IMR-90 (cell line): ENCODE results near the gene FMO5. TPM values are rescaled to one million over a fixed set of nuclear protein-coding genes. Genes with fewer than 3 reads are reported as not detected.

Experiments
- ATAC-seq: fragments of 200-7000 bp; cut with Tn5 transposase; 2 replicates; pipeline ENCODE4 v1.9.1; 2020; ENCODE audit warnings: low read depth, mild to moderate bottlenecking, moderate library complexity
- BruUV-seq: library from RNA; stranded (reverse); fragments of 400-500 nt; replicated peaks from 2 replicates; lab custom pipeline; 2021; lab: Mats Ljungman, UMichigan
- CTCF ChIA-PET: fragments of 300-600 bp; formaldehyde crosslinking; extraction: SDS; loops from one replicate; lab custom pipeline; 2021; ENCODE audit warnings: antibody characterized with exemption; lab: Yijun Ruan, JAX
- POLR2A ChIA-PET: fragments of 300-600 bp; sonication (Branson Sonifier 250); formaldehyde crosslinking; loops from one replicate; lab custom pipeline; 2022; ENCODE audit warnings: antibody characterized with exemption; ENCODE audit not compliant: unreplicated experiment; lab: Charles Lee
- DNase-seq: peaks from one replicate; pipeline ENCODE4 v3.0.0; 2013
- H2AFZ ChIP-seq: replicated peaks from 2 replicates; pipeline ENCODE3; 2013; ENCODE audit warnings: low read length, mild to moderate bottlenecking; ENCODE audit not compliant: poor library complexity
- H2AK5ac ChIP-seq: 2 replicates; pipeline ENCODE4 v1.6.1; 2013; ENCODE audit warnings: low read depth, low read length, inconsistent platforms
- H2AK9ac ChIP-seq: replicated peaks from 2 replicates; pipeline ENCODE3; 2013; ENCODE audit warnings: mild to moderate bottlenecking, low read depth, low read length, moderate library complexity; ENCODE audit not compliant: poor library complexity
- H2BK120ac ChIP-seq: 2 replicates; pipeline ENCODE4 v1.6.1; 2013; ENCODE audit warnings: low read depth, low read length, inconsistent platforms
- H2BK15ac ChIP-seq: 3 replicates; pipeline ENCODE4 v1.6.1; 2013; ENCODE audit warnings: low read depth, low read length, inconsistent platforms
- H2BK20ac ChIP-seq: 2 replicates; pipeline ENCODE4 v1.6.1; 2013; ENCODE audit warnings: low read depth, mild to moderate bottlenecking, inconsistent platforms, low read length, moderate library complexity
- H2BK5ac ChIP-seq: 2 replicates; pipeline ENCODE4 v1.6.1; 2013; ENCODE audit warnings: mild to moderate bottlenecking, low read depth, low read length, inconsistent platforms; ENCODE audit not compliant: poor library complexity, severe bottlenecking
- H3K14ac ChIP-seq: replicated peaks from 2 replicates; pipeline ENCODE4 v1.6.1; 2013; ENCODE audit warnings: low read depth, low read length, inconsistent platforms
- H3K18ac ChIP-seq: 2 replicates; pipeline ENCODE4 v1.6.1; 2013; ENCODE audit warnings: low read depth, low read length, control low read depth
- H3K23ac ChIP-seq: 2 replicates; pipeline ENCODE4 v1.6.1; 2013; ENCODE audit warnings: low read depth, low read length, inconsistent platforms
- H3K27ac ChIP-seq: 2 replicates; pipeline ENCODE4 v1.5.1; 2013; ENCODE audit warnings: mild to moderate bottlenecking, control low read depth, low read length; ENCODE audit not compliant: insufficient read depth
- H3K27me3 ChIP-seq: 2 replicates; pipeline ENCODE4 v1.6.1; 2013; ENCODE audit warnings: low read length; ENCODE audit not compliant: control insufficient read depth, insufficient read depth
- H3K36me3 ChIP-seq: 2 replicates; pipeline ENCODE4 v1.6.1; 2013; ENCODE audit warnings: low read length, mixed read lengths; ENCODE audit not compliant: control insufficient read depth, insufficient read depth
- H3K4ac ChIP-seq: 2 replicates; pipeline ENCODE4 v1.6.1; 2013; ENCODE audit warnings: low read depth, low read length, inconsistent platforms
- H3K4me1 ChIP-seq: 2 replicates; pipeline ENCODE4 v1.6.1; 2013; ENCODE audit warnings: low read length, mixed read lengths; ENCODE audit not compliant: control insufficient read depth, insufficient read depth
- H3K4me2 ChIP-seq: 2 replicates; pipeline ENCODE4 v1.6.1; 2013; ENCODE audit warnings: low read depth, mild to moderate bottlenecking, control low read depth, low read length, moderate library complexity
- H3K4me3 ChIP-seq: 2 replicates; pipeline ENCODE4 v1.5.1; 2013; ENCODE audit warnings: low read depth, mild to moderate bottlenecking, control low read depth, low read length, moderate library complexity; ENCODE audit not compliant: insufficient read depth
- H3K56ac ChIP-seq: 2 replicates; pipeline ENCODE4 v1.6.1; 2013; ENCODE audit warnings: low read length, inconsistent platforms; ENCODE audit not compliant: insufficient read depth; ENCODE audit errors: extremely low read depth
- H3K79me1 ChIP-seq, 2 experiments: 2 replicates each; pipeline ENCODE4 v1.6.1; 2013; ENCODE audit warnings: low read length in 2 of 2, inconsistent platforms in 1 of 2, low read depth in 1 of 2
- H3K9ac ChIP-seq: 2 replicates; pipeline ENCODE4 v1.6.1; 2013; ENCODE audit warnings: low read depth, low read length, control low read depth
- H3K9me1 ChIP-seq: 2 replicates; pipeline ENCODE4 v1.6.1; 2013; ENCODE audit warnings: low read length, inconsistent platforms; ENCODE audit not compliant: insufficient read depth
- H3K9me3 ChIP-seq: 2 replicates; pipeline ENCODE4 v1.6.1; 2013; ENCODE audit warnings: low read length; ENCODE audit not compliant: control insufficient read depth, insufficient read depth
- H4K20me1 ChIP-seq: 2 replicates; pipeline ENCODE4 v1.6.1; 2013; ENCODE audit warnings: low read length, inconsistent platforms; ENCODE audit not compliant: insufficient read depth
- H4K5ac ChIP-seq: 2 replicates; pipeline ENCODE4 v1.6.1; 2013; ENCODE audit warnings: mild to moderate bottlenecking, low read depth, low read length, control low read depth
- H4K8ac ChIP-seq, 2 experiments: 2 replicates each; pipeline ENCODE4 v1.6.1; 2013; ENCODE audit warnings: low read depth in 2 of 2, low read length in 2 of 2, control low read depth in 1 of 2, inconsistent platforms in 1 of 2
- H4K91ac ChIP-seq: 2 replicates; pipeline ENCODE4 v1.6.1; 2013; ENCODE audit warnings: low read depth, low read length, inconsistent platforms; ENCODE audit not compliant: insufficient read depth
- CHD1 ChIP-seq: IDR thresholded peaks from 2 replicates; pipeline ENCODE4 v1.6.1; 2012; ENCODE audit warnings: low read depth, low read length, improper control_type of control experiment
- CTCF ChIP-seq: conservative IDR thresholded peaks from 2 replicates; pipeline ENCODE4 v1.5.1; 2012; ENCODE audit warnings: mild to moderate bottlenecking, low read depth, low read length, improper control_type of control experiment
- FOS ChIP-seq: fragments of 150-350 bp; IDR thresholded peaks from 2 replicates; pipeline ENCODE4 v1.6.1; 2016; ENCODE audit warnings: low read depth, low read length
- MAFK ChIP-seq: IDR thresholded peaks from 2 replicates; pipeline ENCODE4 v1.6.1; 2012; ENCODE audit warnings: low read depth, low read length, improper control_type of control experiment
- MAZ ChIP-seq: IDR thresholded peaks from 2 replicates; pipeline ENCODE4 v1.6.1; 2012; ENCODE audit warnings: low read depth, mild to moderate bottlenecking, low read length, improper control_type of control experiment, moderate library complexity, borderline replicate concordance
- MXI1 ChIP-seq: IDR thresholded peaks from 2 replicates; pipeline ENCODE4 v1.6.1; 2012; ENCODE audit warnings: low read depth, mild to moderate bottlenecking, low read length, moderate library complexity, borderline replicate concordance
- NFE2L2 ChIP-seq: fragments of 150-350 bp; IDR thresholded peaks from 2 replicates; pipeline ENCODE4 v1.6.1; 2016; ENCODE audit warnings: low read depth, mild to moderate bottlenecking, low read length
- RAD21 ChIP-seq: IDR thresholded peaks from 2 replicates; pipeline ENCODE4 v1.6.1; 2012; ENCODE audit warnings: low read length, improper control_type of control experiment
- RCOR1 ChIP-seq: IDR thresholded peaks from 2 replicates; pipeline ENCODE4 v1.6.1; 2012; ENCODE audit warnings: mild to moderate bottlenecking, low read length, improper control_type of control experiment; ENCODE audit not compliant: insufficient replicate concordance
- RFX5 ChIP-seq: IDR thresholded peaks from 2 replicates; pipeline ENCODE4 v1.8.0; 2012; ENCODE audit warnings: low read depth, mild to moderate bottlenecking, low read length, moderate library complexity
- SMC3 ChIP-seq: fragments of 150-350 bp; IDR thresholded peaks from 2 replicates; pipeline ENCODE4 v1.6.1; 2016; ENCODE audit warnings: low read depth, mild to moderate bottlenecking, antibody characterized with exemption, low read length, moderate library complexity
- USF2 ChIP-seq: fragments of 150-350 bp; IDR thresholded peaks from 2 replicates; pipeline ENCODE4 v1.6.1; 2017; ENCODE audit warnings: mild to moderate bottlenecking, antibody characterized with exemption, low read length, low read depth
- WGBS, 2 experiments: methylation state at CpG; one replicate each; pipeline versions ENCODE4 v1.1.5 to v1.1.7; 2013; ENCODE audit warnings: missing lambda C conversion rate in 2 of 2; ENCODE audit not compliant: insufficient read length in 1 of 2; ENCODE audit errors: extremely low coverage in 2 of 2; 5-methylcytosine and 5-hydroxymethylcytosine counted together
- dilution Hi-C: fragments of 300-500 bp; cut with HindIII; formaldehyde crosslinking; loops from one replicate; pipeline ENCODE4 v1.14.3; 2018; ENCODE audit warnings: low sequenced_read_pairs; ENCODE audit not compliant: unreplicated experiment
- in situ Hi-C: fragments of 300-500 bp; cut with MboI; formaldehyde crosslinking; loops from 3 replicates; pipeline ENCODE4 v1.14.3; 2019; ENCODE audit warnings: low sequenced_read_pairs, inconsistent platforms, mixed read lengths
- intact Hi-C: fragments of 100-400 bp; cut with micrococcal nuclease; formaldehyde crosslinking; loops from 2 replicates; pipeline ENCODE4 v1.10.0; 2022
- polyA plus RNA-seq, 3 experiments: library from polyadenylated mRNA; depleted of rRNA; stranded (reverse); fragments of >200 nt; gene quantifications; 2 replicates each; pipeline ENCODE4 v1.2.3, GENCODE V29; 2012; ENCODE audit warnings: low replicate concordance in 1 of 3
- total RNA-seq: library from RNA; depleted of rRNA; stranded (reverse); fragments of >200 nt; gene quantifications from 2 replicates; pipeline ENCODE4 v1.2.3, GENCODE V29; 2012

FMO5 gene
- total and polyA plus RNA-seq, 2 of the 4 experiments (the other 2 are of a cell fraction), result 0.36 to 0.51 TPM

GRCh38 chr1:147267711-147268110, 42.6 kb upstream of the FMO5 start:
- Histone ChIP-seq H3K23ac (no peak overlapping the region), H3K18ac (no peak overlapping the region), H3K79me1 (peaks cover 3 to 8% of the 10 kb centered on the region in 2 experiments; a peak in 2 of 4 replicates), H3K14ac (no peak overlapping the region), H2BK5ac (no peak overlapping the region), H3K27ac (no peak overlapping the region), H2AK9ac (no peak overlapping the region), H3K4me3 (no peak overlapping the region), H4K8ac (no peak overlapping the region), H3K4me2 (no peak overlapping the region), H4K5ac (no peak overlapping the region), H2BK120ac (no peak overlapping the region), H2AK5ac (no peak overlapping the region), H3K4ac (no peak overlapping the region), H4K91ac (no peak overlapping the region), H3K9ac (no peak overlapping the region), H4K20me1 (no peaks in the 10 kb centered on the region), H3K36me3 (peaks cover 16% of the 10 kb centered on the region), H2BK20ac (no peak overlapping the region), H2AFZ (no peak overlapping the region), H3K9me1 (peaks cover 3% of the 10 kb centered on the region; the same call in 1 of the 2 replicates), H3K4me1 (peaks cover 7% of the 10 kb centered on the region), H3K9me3 (no peaks in the 10 kb centered on the region), H3K27me3 (no peaks in the 10 kb centered on the region), H2BK15ac (no peak overlapping the region), H3K56ac (no peak overlapping the region)
- intact Hi-C loops (no loop called here), in situ Hi-C loops (no loop called here), dilution Hi-C loops (no loop called here)
- ATAC-seq (no peak), DNase-seq (no peak)
- ChIA-PET CTCF (no interaction called here), POLR2A (no interaction called here)
- no TSS peak for BruUV-seq
- WGBS, 2 experiments, result no CpG with 5 or more reads among the region's 4 CpGs
- TF ChIP-seq USF2, result no peak
- no peak for TF ChIP-seq CTCF
- no peak for TF ChIP-seq MXI1
- no peak for TF ChIP-seq MAZ
- no peak for TF ChIP-seq FOS
- TF ChIP-seq RAD21, result no peak
- TF ChIP-seq RFX5, result no peak
- no peak for TF ChIP-seq SMC3
- TF ChIP-seq CHD1, result no peak
- TF ChIP-seq MAFK, result no peak
- no peak for TF ChIP-seq NFE2L2
- TF ChIP-seq RCOR1, result no peak
